SK-N-SH (cell line): Measurements from ENCODE around the gene ABCC4. TPM values are rescaled to one million over a fixed set of nuclear protein-coding genes. Genes with fewer than 3 reads are reported as not detected.

Source experiments
- CTCF ChIA-PET: fragments of 300-600, 350-600 bp; formaldehyde crosslinking; extraction: SDS; loops from one replicate; lab custom pipeline; 2021; lab: Yijun Ruan, JAX
- POLR2A ChIA-PET: fragments of 350-600 bp; sonication (Branson Sonifier 250); formaldehyde crosslinking; extraction: SDS; loops from one replicate; lab custom pipeline; 2020; ENCODE audit warnings: antibody characterized with exemption, inconsistent platforms; lab: Yijun Ruan, JAX
- DNase-seq: peaks from one replicate; pipeline ENCODE4 v3.0.0; 2012
- H2AFZ ChIP-seq: fragments of 200-600 bp; sonication (generic); 2 replicates; pipeline ENCODE4 v1.8.1; 2016; ENCODE audit warnings: antibody characterized with exemption, mild to moderate bottlenecking, low read depth
- H3F3A ChIP-seq: fragments of 200-600 bp; sonication (generic); replicated peaks from 2 replicates; pipeline ENCODE3; 2016; ENCODE audit warnings: antibody characterized with exemption, mild to moderate bottlenecking; ENCODE audit not compliant: insufficient read depth
- H3K27ac ChIP-seq, 2 experiments: fragments of 200-500 bp in 1 of 2; fragments of 200-600 bp in 1 of 2; sonication (Bioruptor generic) in 1 of 2; sonication (generic), shearing (Covaris generic) in 1 of 2; 2 replicates each; pipeline versions ENCODE4 v1.5.1 to v1.6.1; 2014 to 2016; ENCODE audit warnings: low read depth in 2 of 2, inconsistent platforms in 1 of 2, low read length in 1 of 2, mild to moderate bottlenecking in 1 of 2, mixed read lengths in 1 of 2
- H3K27me3 ChIP-seq: fragments of 200-600 bp; sonication (generic), shearing (Covaris generic); 2 replicates; pipeline ENCODE4 v1.6.1; 2016; ENCODE audit warnings: mixed run types; ENCODE audit not compliant: insufficient read depth
- H3K36me3 ChIP-seq, 2 experiments: fragments of 200-500 bp in 1 of 2; fragments of 200-600 bp in 1 of 2; sonication (Bioruptor generic) in 1 of 2; sonication (generic) in 1 of 2; replicated peaks in 1 of 2; 2 replicates each; pipeline versions ENCODE3 to v1.5.1; 2014 to 2016; ENCODE audit warnings: low read length in 1 of 2, mild to moderate bottlenecking in 1 of 2; ENCODE audit not compliant: insufficient read depth in 2 of 2, control insufficient read depth in 1 of 2
- H3K4me1 ChIP-seq, 2 experiments: fragments of 200-500 bp in 1 of 2; fragments of 200-600 bp in 1 of 2; sonication (Bioruptor generic) in 1 of 2; sonication (generic), shearing (Covaris generic) in 1 of 2; 2 replicates each; pipeline versions ENCODE4 v1.5.1 to v1.6.1; 2014 to 2016; ENCODE audit warnings: low read depth in 1 of 2, low read length in 1 of 2, mixed run types in 1 of 2; ENCODE audit not compliant: insufficient read depth in 2 of 2, control insufficient read depth in 1 of 2
- H3K4me2 ChIP-seq: fragments of 200-600 bp; sonication (generic), shearing (Covaris generic); 2 replicates; pipeline ENCODE4 v1.6.1; 2017; ENCODE audit warnings: mixed run types
- H3K4me3 ChIP-seq, 2 experiments: fragments of 200-500 bp in 1 of 2; fragments of 200-600 bp in 1 of 2; sonication (Bioruptor generic) in 1 of 2; sonication (generic), shearing (Covaris generic) in 1 of 2; 2 replicates each; pipeline versions ENCODE4 v1.5.1 to v1.8.1; 2014 to 2016; ENCODE audit warnings: low read depth in 2 of 2, inconsistent platforms in 1 of 2, low read length in 1 of 2, mild to moderate bottlenecking in 1 of 2, mixed read lengths in 1 of 2, moderate library complexity in 1 of 2
- H3K79me2 ChIP-seq: fragments of 200-600 bp; sonication (generic); 2 replicates; pipeline ENCODE4 v1.8.1; 2017; ENCODE audit warnings: mild to moderate bottlenecking; ENCODE audit not compliant: insufficient read depth
- H3K9ac ChIP-seq: fragments of 200-600 bp; sonication (generic); 2 replicates; pipeline ENCODE4 v1.6.1; 2017; ENCODE audit warnings: mixed run types
- H3K9me2 ChIP-seq: fragments of 200-600 bp; sonication (generic); 2 replicates; pipeline ENCODE4 v1.6.1; 2017; ENCODE audit warnings: mixed run types
- H3K9me3 ChIP-seq: fragments of 200-600 bp; sonication (generic); 2 replicates; pipeline ENCODE4 v1.6.1; 2017; ENCODE audit warnings: mixed run types, mild to moderate bottlenecking, moderate library complexity
- H4K20me1 ChIP-seq: fragments of 200-600 bp; sonication (generic); 2 replicates; pipeline ENCODE4 v1.6.1; 2017; ENCODE audit warnings: mild to moderate bottlenecking, mixed run types; ENCODE audit not compliant: insufficient read depth
- ELF1 ChIP-seq: IDR thresholded peaks from 2 replicates; pipeline ENCODE4 v1.4.0; 2012
- EZH2phosphoT487 ChIP-seq: fragments of 200-600 bp; sonication (generic); IDR thresholded peaks from 2 replicates; pipeline ENCODE4 v1.6.1; 2017; ENCODE audit warnings: low read depth, mixed run types, mild to moderate bottlenecking, antibody characterized with exemption, moderate library complexity, borderline replicate concordance
- FOXJ3 ChIP-seq: sonication (generic); formaldehyde crosslinking; IDR thresholded peaks from 2 replicates; pipeline ENCODE4 v1.5.1; 2020; ENCODE audit warnings: mild to moderate bottlenecking, missing genetic modification reagents
- GABPA ChIP-seq: IDR thresholded peaks from 2 replicates; pipeline ENCODE4 v1.4.0; 2012; ENCODE audit warnings: low read depth, mild to moderate bottlenecking
- GATA2 ChIP-seq: sonication (generic); formaldehyde crosslinking; IDR thresholded peaks from 2 replicates; pipeline ENCODE4 v1.5.0; 2020; ENCODE audit warnings: mild to moderate bottlenecking, missing genetic modification reagents
- JUND ChIP-seq: IDR thresholded peaks from 2 replicates; pipeline ENCODE4 v1.4.0; 2012
- MAX ChIP-seq: IDR thresholded peaks from 2 replicates; pipeline ENCODE4 v1.4.0; 2012; ENCODE audit warnings: low read depth
- POLR2AphosphoS5 ChIP-seq: IDR thresholded peaks from 2 replicates; pipeline ENCODE4 v1.6.1; 2012; ENCODE audit warnings: low read depth, low read length
- RXRA ChIP-seq: IDR thresholded peaks from 2 replicates; pipeline ENCODE4 v1.4.0; 2012; ENCODE audit warnings: low read depth, mild to moderate bottlenecking, borderline replicate concordance
- TAF1 ChIP-seq: IDR thresholded peaks from 2 replicates; pipeline ENCODE4 v1.6.1; 2012; ENCODE audit warnings: low read depth, mild to moderate bottlenecking, low read length, moderate library complexity, borderline replicate concordance
- TCF12 ChIP-seq: IDR thresholded peaks from 2 replicates; pipeline ENCODE4 v1.4.0; 2012
- USF1 ChIP-seq: IDR thresholded peaks from 2 replicates; pipeline ENCODE4 v1.4.0; 2012; ENCODE audit warnings: low read depth, borderline replicate concordance
- YY1 ChIP-seq: IDR thresholded peaks from 2 replicates; pipeline ENCODE4 v1.4.0; 2012; ENCODE audit warnings: low read depth, mild to moderate bottlenecking
- WGBS: methylation state at CpG from one replicate; pipeline ENCODE4 v1.1.6; 2017; ENCODE audit warnings: low lambda C conversion rate; 5-methylcytosine and 5-hydroxymethylcytosine counted together
- polyA plus RNA-seq, 3 experiments: library from polyadenylated mRNA; depleted of rRNA; stranded (reverse); fragments of >200 nt; gene quantifications; 2 replicates each; pipeline ENCODE4 v1.2.3, GENCODE V29; 2012
- TF ChIP-seq, protein P1 (sequence below): IDR thresholded peaks from 2 replicates; pipeline ENCODE4 v1.4.0; 2012; ENCODE audit warnings: low read depth, borderline replicate concordance

The ABCC4 gene
- polyA plus RNA-seq, 1 of the 3 experiments (the other 2 are of a cell fraction), result 7.8 TPM

GRCh38 chr13:95246292-95247082 is 54.8 kb downstream of the ABCC4 start:
- Histone ChIP-seq H3K4me2 (no peak overlapping the region), H3K4me3 (no peak overlapping the region), H4K20me1 (no peaks in the 10 kb centered on the region), H3K4me1 (peaks cover 0 to 11% of the 10 kb centered on the region in 2 experiments; a peak in 1 of 4 replicates), H3F3A (no peaks in the 10 kb centered on the region), H2AFZ (no peak overlapping the region), H3K27ac (no peak overlapping the region), H3K9me3 (no peaks in the 10 kb centered on the region), H3K9me2 (no peaks in the 10 kb centered on the region), H3K36me3 (no peaks in the 10 kb centered on the region), H3K27me3 (no peaks in the 10 kb centered on the region), H3K9ac (no peak overlapping the region), H3K79me2 (no peaks in the 10 kb centered on the region)
- TF ChIP-seq ELF1 (no peak), GATA2 (CRISPR knock-in tag) (no peak)
- ChIA-PET CTCF (interaction anchor here (0.7 kb wide), 2 partner anchors 55 to 135 kb away, joined by 3 to 4 read pairs; no protein-coding TSS in a partner anchor), POLR2A (no interaction called here)
- 97% methylated on average over 7 of the region's 10 CpGs for WGBS
- DNase-seq, result no peak

DNA sequence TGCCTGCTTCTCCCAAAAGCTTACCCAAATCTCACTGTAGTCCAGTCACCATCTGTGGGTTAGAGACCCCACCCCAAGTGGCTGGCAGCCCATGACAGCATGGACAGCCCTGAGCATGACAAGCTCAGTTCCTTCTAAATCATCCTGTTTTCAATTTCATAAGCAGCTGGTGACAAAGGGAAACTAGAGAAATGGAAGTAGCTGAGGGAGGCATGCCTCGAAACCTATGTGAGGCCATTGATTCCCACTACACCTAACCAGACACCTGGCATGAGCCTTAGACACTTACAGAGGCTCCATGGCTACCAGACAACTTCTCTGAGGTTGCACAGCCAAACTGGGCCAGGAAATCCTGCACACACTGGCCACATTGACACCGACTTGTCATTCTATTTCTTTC is 56.2 kb downstream of the ABCC4 start:
- TF ChIP-seq YY1, result no peak
- TF ChIP-seq JUND, result no peak
- no peak for TF ChIP-seq RXRA
- TF ChIP-seq GABPA, result no peak
- TF ChIP-seq GATA2 (CRISPR knock-in tag), result no peak
- no peak for TF ChIP-seq EZH2phosphoT487
- no peak for TF ChIP-seq TCF12
- no peak for TF ChIP-seq POLR2AphosphoS5
- no peak for TF ChIP-seq FOXJ3 (CRISPR knock-in tag)
- TF ChIP-seq, protein P1, sequence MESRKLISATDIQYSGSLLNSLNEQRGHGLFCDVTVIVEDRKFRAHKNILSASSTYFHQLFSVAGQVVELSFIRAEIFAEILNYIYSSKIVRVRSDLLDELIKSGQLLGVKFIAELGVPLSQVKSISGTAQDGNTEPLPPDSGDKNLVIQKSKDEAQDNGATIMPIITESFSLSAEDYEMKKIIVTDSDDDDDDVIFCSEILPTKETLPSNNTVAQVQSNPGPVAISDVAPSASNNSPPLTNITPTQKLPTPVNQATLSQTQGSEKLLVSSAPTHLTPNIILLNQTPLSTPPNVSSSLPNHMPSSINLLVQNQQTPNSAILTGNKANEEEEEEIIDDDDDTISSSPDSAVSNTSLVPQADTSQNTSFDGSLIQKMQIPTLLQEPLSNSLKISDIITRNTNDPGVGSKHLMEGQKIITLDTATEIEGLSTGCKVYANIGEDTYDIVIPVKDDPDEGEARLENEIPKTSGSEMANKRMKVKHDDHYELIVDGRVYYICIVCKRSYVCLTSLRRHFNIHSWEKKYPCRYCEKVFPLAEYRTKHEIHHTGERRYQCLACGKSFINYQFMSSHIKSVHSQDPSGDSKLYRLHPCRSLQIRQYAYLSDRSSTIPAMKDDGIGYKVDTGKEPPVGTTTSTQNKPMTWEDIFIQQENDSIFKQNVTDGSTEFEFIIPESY, result no peak
- no peak for TF ChIP-seq USF1
- no peak for TF ChIP-seq MAX
- TF ChIP-seq TAF1, result no peak
- H3K27me3 ChIP-seq, result no peaks in the 10 kb centered on the region
- no peaks in the 10 kb centered on the region for H3K9me2 ChIP-seq
- H2AFZ ChIP-seq, result no peak overlapping the region
- CTCF ChIA-PET, result interaction anchor here (1.3 kb wide), 1 partner anchor 52 kb away, joined by 4 read pairs; no protein-coding TSS in a partner anchor
- H3K9ac ChIP-seq, result no peak overlapping the region
- H3K27ac ChIP-seq, result no peak overlapping the region
- H3F3A ChIP-seq, result no peaks in the 10 kb centered on the region
- H4K20me1 ChIP-seq, result no peaks in the 10 kb centered on the region
- no peak for DNase-seq
- H3K36me3 ChIP-seq, result no peaks in the 10 kb centered on the region
- H3K4me1 ChIP-seq, result peaks cover 0 to 11% of the 10 kb centered on the region in 2 experiments; a peak in 1 of 4 replicates
- H3K9me3 ChIP-seq, result no peaks in the 10 kb centered on the region
- WGBS, result 100% methylated on average over 2 of the region's 2 CpGs
- POLR2A ChIA-PET, result no interaction called here
- no peaks in the 10 kb centered on the region for H3K79me2 ChIP-seq
- no peak overlapping the region for H3K4me2 ChIP-seq
- H3K4me3 ChIP-seq, result no peak overlapping the region
